ENCODE measurements around the gene MIX23.
A peak's percentile ranks its signal among the peaks of the same experiment; 100 is the strongest.
"Not testable (repeated sequence)": the region's sequence is repeated elsewhere in the genome, so short reads cannot be mapped to it uniquely, and the experiment has no call there.

The MIX23 gene

DNA sequence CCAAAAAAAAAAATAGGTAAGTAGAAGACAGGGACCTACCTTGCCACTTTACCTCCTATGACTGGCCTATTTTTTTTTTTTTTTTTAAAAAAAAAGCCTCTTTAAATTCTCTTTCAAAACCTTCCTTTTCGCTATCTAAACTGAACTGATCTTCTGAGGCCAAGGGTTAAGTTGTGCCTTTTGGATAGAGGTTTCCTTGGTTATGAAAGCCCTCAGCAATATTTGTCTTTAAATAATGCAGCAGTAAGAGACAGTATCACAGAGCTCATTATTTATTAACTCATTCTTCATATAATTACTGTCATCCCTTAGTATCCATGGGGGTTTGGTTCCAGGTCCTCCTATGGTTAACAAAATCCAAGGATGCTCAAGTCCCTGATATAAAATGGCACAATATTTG is 9.0 kb downstream of the MIX23 start:
- Histone ChIP-seq H3K27me3 (ENCODE audit: control insufficient read depth in 2 of 2, insufficient read depth in 2 of 2, low read length in 2 of 2) (no peaks in the 10 kb centered on the region), H3K4me3 (ENCODE audit: low read length in 2 of 2) (no peak overlapping the region), H3K4me1 (ENCODE audit: control insufficient read depth in 2 of 2, insufficient read depth in 2 of 2, low read length in 2 of 2) (peaks cover 0 to 4% of the 10 kb centered on the region in 2 donors), H3K9ac (ENCODE audit: low read depth in 1 of 2, low read length in 2 of 2) (no peak overlapping the region), H3K9me3 (ENCODE audit: control insufficient read depth in 2 of 2, low read length in 2 of 2) (no peaks in the 10 kb centered on the region), H3K27ac (ENCODE audit: low read depth in 2 of 2, low read length in 2 of 2) (no peak overlapping the region), H3K36me3 (ENCODE audit: control insufficient read depth in 2 of 2, insufficient read depth in 2 of 2, low read length in 2 of 2) (peaks cover 0 to 5% of the 10 kb centered on the region in 2 donors)

DNA sequence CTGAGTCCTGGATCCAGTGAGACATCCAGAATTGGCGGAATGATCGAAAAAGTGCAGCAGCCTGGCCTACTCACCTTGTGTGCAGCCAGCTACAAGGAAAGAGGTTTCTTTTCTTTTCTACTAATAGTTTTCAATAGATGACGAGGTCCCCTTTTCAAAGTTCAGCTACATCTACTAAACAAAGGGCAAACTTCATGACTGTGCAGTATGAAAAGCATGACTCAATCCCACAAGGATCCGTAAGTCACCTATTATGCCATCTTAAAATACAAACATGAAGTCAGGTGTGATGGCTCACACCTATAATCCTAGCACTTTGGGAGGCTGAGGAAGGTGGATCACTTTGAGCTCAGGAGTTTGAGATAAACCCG is 16.7 kb downstream of the MIX23 start:
- no peak overlapping the region for H3K9ac ChIP-seq (ENCODE audit: low read depth in 1 of 2, low read length in 2 of 2)
- H3K36me3 ChIP-seq (ENCODE audit: control insufficient read depth in 2 of 2, insufficient read depth in 2 of 2, low read length in 2 of 2): peaks cover 3 to 12% of the 10 kb centered on the region in 2 donors
- H3K27me3 ChIP-seq (ENCODE audit: control insufficient read depth in 2 of 2, insufficient read depth in 2 of 2, low read length in 2 of 2): no peaks in the 10 kb centered on the region
- peak overlapping the region; percentile 70 to 80 for H3K27ac ChIP-seq (ENCODE audit: low read depth in 2 of 2, low read length in 2 of 2)
- no peak overlapping the region for H3K4me3 ChIP-seq (ENCODE audit: low read length in 2 of 2)
- H3K9me3 ChIP-seq (ENCODE audit: control insufficient read depth in 2 of 2, low read length in 2 of 2): no peaks in the 10 kb centered on the region
- H3K4me1 ChIP-seq (ENCODE audit: control insufficient read depth in 2 of 2, insufficient read depth in 2 of 2, low read length in 2 of 2): peaks cover 25 to 51% of the 10 kb centered on the region in 2 donors

DNA sequence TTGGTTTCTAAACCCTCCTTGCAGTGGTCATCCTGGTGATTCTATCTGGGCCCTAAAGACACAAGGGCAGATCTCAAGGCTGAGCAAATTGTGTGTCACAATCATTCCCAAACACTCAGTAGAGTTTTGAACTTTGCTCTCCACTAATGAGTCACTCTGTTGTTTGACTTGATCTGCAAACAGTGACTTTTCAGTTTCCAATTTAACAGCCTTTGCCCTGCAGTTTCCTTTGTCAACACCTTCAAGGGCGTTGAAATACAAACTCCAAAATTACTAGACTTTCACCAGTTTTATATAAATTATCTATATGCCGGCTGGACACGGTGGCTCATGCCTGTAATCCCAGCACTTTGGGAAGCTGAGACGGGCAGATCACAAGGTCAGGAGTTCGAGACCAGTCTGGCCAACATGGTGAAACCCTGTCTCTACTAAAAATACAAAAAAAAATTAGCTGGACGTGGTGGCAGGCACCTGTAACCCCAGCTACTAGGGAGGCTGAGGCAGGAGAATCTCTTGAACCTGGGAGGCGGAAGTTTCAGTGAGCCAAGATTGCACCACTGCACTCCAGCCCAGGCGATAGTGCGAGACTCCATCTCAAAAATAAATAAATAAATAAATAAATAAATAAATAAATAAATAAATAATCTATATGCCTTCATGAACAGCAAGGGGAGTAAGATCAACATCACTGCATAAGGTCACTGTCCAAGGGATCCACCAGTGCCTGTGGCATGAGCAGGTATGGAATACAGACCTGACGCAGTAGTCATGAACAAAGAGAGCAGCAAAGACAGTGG is 17.3 kb downstream of the MIX23 start:
- H3K36me3 ChIP-seq (ENCODE audit: control insufficient read depth in 2 of 2, insufficient read depth in 2 of 2, low read length in 2 of 2): peaks cover 3 to 12% of the 10 kb centered on the region in 2 donors
- H3K9ac ChIP-seq (ENCODE audit: low read depth in 1 of 2, low read length in 2 of 2): peak overlapping the region in 1 of 2 donors; percentile 9
- H3K9me3 ChIP-seq (ENCODE audit: control insufficient read depth in 2 of 2, low read length in 2 of 2); H3K4me3 ChIP-seq (ENCODE audit: low read length in 2 of 2); H3K27me3 ChIP-seq (ENCODE audit: control insufficient read depth in 2 of 2, insufficient read depth in 2 of 2, low read length in 2 of 2): not testable (repeated sequence)
- H3K4me1 ChIP-seq (ENCODE audit: control insufficient read depth in 2 of 2, insufficient read depth in 2 of 2, low read length in 2 of 2): peaks cover 25 to 52% of the 10 kb centered on the region in 2 donors
- H3K27ac ChIP-seq (ENCODE audit: low read depth in 2 of 2, low read length in 2 of 2): peak overlapping the region; percentile 78 to 80

DNA sequence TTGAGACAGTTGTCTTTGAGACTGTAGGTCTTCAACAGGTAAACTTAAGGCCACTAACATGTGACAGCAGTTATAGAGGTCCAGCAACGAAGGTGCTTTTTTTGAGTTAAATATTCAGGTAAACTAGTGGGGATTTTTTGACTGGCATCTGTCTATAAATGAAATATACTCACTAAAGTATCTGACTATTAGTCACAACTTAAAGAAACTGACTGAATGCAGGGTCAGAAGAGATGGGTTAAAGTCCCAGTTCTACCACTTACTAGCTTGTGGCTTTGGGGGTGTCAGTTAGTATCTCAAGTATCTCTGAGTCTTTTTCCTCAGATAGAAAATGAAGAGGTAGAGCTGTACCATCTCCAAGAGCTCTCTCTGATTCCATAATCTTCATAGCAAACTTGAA is 18.0 kb downstream of the MIX23 start:
- Histone ChIP-seq H3K4me1 (ENCODE audit: control insufficient read depth in 2 of 2, insufficient read depth in 2 of 2, low read length in 2 of 2) (peaks cover 25 to 52% of the 10 kb centered on the region in 2 donors), H3K27ac (ENCODE audit: low read depth in 2 of 2, low read length in 2 of 2) (peak overlapping the region; percentile 78 to 79), H3K9ac (ENCODE audit: low read depth in 1 of 2, low read length in 2 of 2) (peak overlapping the region in 1 of 2 donors; percentile 9), H3K4me3 (ENCODE audit: low read length in 2 of 2) (no peak overlapping the region), H3K36me3 (ENCODE audit: control insufficient read depth in 2 of 2, insufficient read depth in 2 of 2, low read length in 2 of 2) (peaks cover 3 to 12% of the 10 kb centered on the region in 2 donors), H3K9me3 (ENCODE audit: control insufficient read depth in 2 of 2, low read length in 2 of 2) (no peaks in the 10 kb centered on the region), H3K27me3 (ENCODE audit: control insufficient read depth in 2 of 2, insufficient read depth in 2 of 2, low read length in 2 of 2) (no peaks in the 10 kb centered on the region)

DNA sequence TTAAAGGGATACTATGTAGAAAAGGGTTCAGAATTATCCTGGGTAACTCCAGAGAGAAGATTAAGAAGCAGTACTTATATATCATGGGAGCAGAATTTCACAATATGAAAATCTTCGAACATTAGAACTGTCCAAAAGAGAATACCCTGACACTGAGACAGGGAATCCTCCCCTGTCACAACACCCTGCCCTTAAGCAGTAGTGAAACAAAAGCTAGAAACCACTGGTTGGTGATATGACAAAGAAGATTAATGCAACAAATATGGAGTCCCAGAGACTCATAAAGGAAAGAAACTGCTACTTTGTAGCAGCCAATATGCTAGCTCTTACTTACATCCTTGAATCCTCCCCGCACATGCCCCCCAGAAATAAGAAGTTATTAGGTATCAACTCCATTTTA is 18.5 kb downstream of the MIX23 start:
- H3K36me3 ChIP-seq (ENCODE audit: control insufficient read depth in 2 of 2, insufficient read depth in 2 of 2, low read length in 2 of 2): peaks cover 3 to 8% of the 10 kb centered on the region in 2 donors
- H3K4me1 ChIP-seq (ENCODE audit: control insufficient read depth in 2 of 2, insufficient read depth in 2 of 2, low read length in 2 of 2): peaks cover 25 to 52% of the 10 kb centered on the region in 2 donors
- H3K9me3 ChIP-seq (ENCODE audit: control insufficient read depth in 2 of 2, low read length in 2 of 2): no peaks in the 10 kb centered on the region
- no peak overlapping the region for H3K4me3 ChIP-seq (ENCODE audit: low read length in 2 of 2)
- H3K27me3 ChIP-seq (ENCODE audit: control insufficient read depth in 2 of 2, insufficient read depth in 2 of 2, low read length in 2 of 2): no peaks in the 10 kb centered on the region
- H3K9ac ChIP-seq (ENCODE audit: low read depth in 1 of 2, low read length in 2 of 2): no peak overlapping the region
- peak overlapping the region in 1 of 2 donors; percentile 79 for H3K27ac ChIP-seq (ENCODE audit: low read depth in 2 of 2, low read length in 2 of 2)

DNA sequence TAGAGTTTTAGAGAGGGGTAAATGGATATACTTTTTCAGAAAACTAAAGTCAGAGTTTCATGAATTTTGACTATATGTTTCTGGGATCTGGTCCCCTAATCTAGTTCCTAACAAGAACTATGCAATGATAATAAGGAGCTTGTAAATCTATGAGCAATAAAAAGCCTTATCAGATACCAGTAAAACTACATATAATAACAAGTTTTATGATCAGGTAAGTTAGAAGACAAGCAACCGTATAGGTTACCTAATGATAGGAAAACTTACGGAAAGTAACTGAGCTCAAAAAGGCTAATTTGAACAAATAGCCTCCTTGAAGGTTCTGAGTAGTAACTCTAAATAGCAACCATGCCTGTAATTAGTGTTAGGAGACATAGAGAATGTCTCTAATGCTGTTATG is 21.0 kb downstream of the MIX23 start:
- Histone ChIP-seq H3K4me1 (ENCODE audit: control insufficient read depth in 2 of 2, insufficient read depth in 2 of 2, low read length in 2 of 2) (peaks cover 21 to 44% of the 10 kb centered on the region in 2 donors), H3K27ac (ENCODE audit: low read depth in 2 of 2, low read length in 2 of 2) (peak overlapping the region; percentile 60 to 74), H3K36me3 (ENCODE audit: control insufficient read depth in 2 of 2, insufficient read depth in 2 of 2, low read length in 2 of 2) (peaks cover 5 to 7% of the 10 kb centered on the region in 2 donors), H3K4me3 (ENCODE audit: low read length in 2 of 2) (peak overlapping the region in 1 of 2 donors; percentile 9), H3K9me3 (ENCODE audit: control insufficient read depth in 2 of 2, low read length in 2 of 2) (no peaks in the 10 kb centered on the region), H3K27me3 (ENCODE audit: control insufficient read depth in 2 of 2, insufficient read depth in 2 of 2, low read length in 2 of 2) (no peaks in the 10 kb centered on the region), H3K9ac (ENCODE audit: low read depth in 1 of 2, low read length in 2 of 2) (no peak overlapping the region)

DNA sequence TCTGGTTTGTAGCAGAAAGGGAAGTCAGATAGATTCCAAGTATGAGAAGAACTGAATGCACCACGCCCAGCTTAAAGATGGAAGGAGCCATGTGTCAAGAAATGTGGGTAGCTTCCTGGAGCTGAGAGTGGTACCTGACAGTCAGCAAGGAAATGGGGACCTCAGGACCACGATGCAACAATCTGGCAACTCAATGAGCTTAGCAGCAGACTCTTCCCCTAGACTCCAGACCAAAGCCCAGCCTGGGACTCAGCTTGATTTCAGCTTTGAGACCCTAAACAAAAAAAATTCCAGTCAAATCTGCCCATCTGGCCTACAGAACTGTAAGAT is 24.4 kb downstream of the MIX23 start:
- H3K9ac ChIP-seq (ENCODE audit: low read depth in 1 of 2, low read length in 2 of 2): no peak overlapping the region
- H3K9me3 ChIP-seq (ENCODE audit: control insufficient read depth in 2 of 2, low read length in 2 of 2): no peaks in the 10 kb centered on the region
- no peaks in the 10 kb centered on the region for H3K27me3 ChIP-seq (ENCODE audit: control insufficient read depth in 2 of 2, insufficient read depth in 2 of 2, low read length in 2 of 2)
- peaks cover under 1 to 2% of the 10 kb centered on the region in 2 donors for H3K36me3 ChIP-seq (ENCODE audit: control insufficient read depth in 2 of 2, insufficient read depth in 2 of 2, low read length in 2 of 2)
- peaks cover 12 to 23% of the 10 kb centered on the region in 2 donors for H3K4me1 ChIP-seq (ENCODE audit: control insufficient read depth in 2 of 2, insufficient read depth in 2 of 2, low read length in 2 of 2)
- H3K27ac ChIP-seq (ENCODE audit: low read depth in 2 of 2, low read length in 2 of 2): no peak overlapping the region
- H3K4me3 ChIP-seq (ENCODE audit: low read length in 2 of 2): no peak overlapping the region

DNA sequence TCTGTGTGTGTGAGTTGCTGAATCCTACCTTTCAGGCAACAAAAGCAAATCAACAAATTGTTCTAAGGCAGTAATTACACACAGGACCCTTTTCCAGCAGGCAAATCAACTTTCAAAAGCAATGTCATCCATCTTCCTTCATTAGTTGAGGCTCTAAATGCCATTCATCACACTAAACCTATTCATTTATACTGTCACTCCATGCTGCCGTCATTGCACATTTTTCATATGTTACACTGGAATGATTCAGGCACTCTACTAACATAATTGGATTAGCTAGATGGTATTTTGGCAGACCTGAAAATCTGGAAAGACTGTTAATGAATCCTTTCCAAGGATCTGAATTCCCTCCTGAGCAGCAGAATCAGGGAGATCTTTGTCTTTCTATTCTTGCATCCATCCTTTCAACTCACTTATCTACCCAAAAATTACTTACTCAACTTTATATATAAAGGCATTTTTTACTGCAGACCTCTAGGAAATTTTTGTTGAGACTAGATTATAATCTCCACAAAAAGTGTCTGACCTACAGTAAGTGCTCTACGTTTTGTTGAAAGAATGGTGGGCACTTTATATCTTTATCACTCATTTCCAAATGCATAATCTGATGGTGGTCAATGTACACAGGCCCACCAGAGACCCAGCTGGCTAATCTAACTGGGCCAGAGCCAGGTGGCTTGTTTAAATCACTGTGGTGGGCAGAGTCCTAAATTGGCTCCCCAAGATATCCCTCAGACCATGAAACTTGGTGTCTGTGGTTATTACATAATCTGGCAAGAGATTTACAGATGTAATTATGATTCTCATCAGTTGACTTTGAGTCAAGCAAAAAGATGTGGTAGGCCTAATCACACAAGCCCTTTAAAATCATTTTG is 25.0 kb downstream of the MIX23 start:
- H3K36me3 ChIP-seq (ENCODE audit: control insufficient read depth in 2 of 2, insufficient read depth in 2 of 2, low read length in 2 of 2): peaks cover 0 to 2% of the 10 kb centered on the region in 2 donors
- peaks cover 8 to 18% of the 10 kb centered on the region in 2 donors for H3K4me1 ChIP-seq (ENCODE audit: control insufficient read depth in 2 of 2, insufficient read depth in 2 of 2, low read length in 2 of 2)
- H3K27ac ChIP-seq (ENCODE audit: low read depth in 2 of 2, low read length in 2 of 2): no peak overlapping the region
- no peak overlapping the region for H3K4me3 ChIP-seq (ENCODE audit: low read length in 2 of 2)
- H3K9me3 ChIP-seq (ENCODE audit: control insufficient read depth in 2 of 2, low read length in 2 of 2): no peaks in the 10 kb centered on the region
- H3K9ac ChIP-seq (ENCODE audit: low read depth in 1 of 2, low read length in 2 of 2): no peak overlapping the region
- H3K27me3 ChIP-seq (ENCODE audit: control insufficient read depth in 2 of 2, insufficient read depth in 2 of 2, low read length in 2 of 2): no peaks in the 10 kb centered on the region

DNA sequence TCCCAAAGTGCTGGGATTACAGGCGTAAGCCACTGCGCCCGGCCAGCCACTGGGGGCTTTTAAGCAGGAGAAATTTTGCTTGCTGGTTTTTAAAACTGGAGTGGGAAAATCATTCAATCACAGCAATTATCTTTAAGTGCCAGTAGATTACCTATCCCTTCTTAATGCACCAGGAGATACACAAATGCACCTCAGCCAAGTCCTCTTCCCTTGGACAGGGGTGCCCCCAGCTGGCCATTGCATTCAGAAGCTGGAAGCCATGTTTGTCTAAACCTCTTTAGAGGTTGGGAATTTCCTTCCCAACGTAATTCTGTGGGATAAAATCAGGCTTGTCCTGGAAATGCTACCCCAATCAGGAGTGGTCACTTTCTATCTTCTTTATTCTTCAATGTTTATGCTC is 26.6 kb downstream of the MIX23 start:
- no peak overlapping the region for H3K27ac ChIP-seq (ENCODE audit: low read depth in 2 of 2, low read length in 2 of 2)
- H3K4me1 ChIP-seq (ENCODE audit: control insufficient read depth in 2 of 2, insufficient read depth in 2 of 2, low read length in 2 of 2): peaks cover under 1 to 6% of the 10 kb centered on the region in 2 donors
- no peak overlapping the region for H3K9ac ChIP-seq (ENCODE audit: low read depth in 1 of 2, low read length in 2 of 2)
- H3K27me3 ChIP-seq (ENCODE audit: control insufficient read depth in 2 of 2, insufficient read depth in 2 of 2, low read length in 2 of 2): no peaks in the 10 kb centered on the region
- H3K9me3 ChIP-seq (ENCODE audit: control insufficient read depth in 2 of 2, low read length in 2 of 2): no peaks in the 10 kb centered on the region
- H3K36me3 ChIP-seq (ENCODE audit: control insufficient read depth in 2 of 2, insufficient read depth in 2 of 2, low read length in 2 of 2): peaks cover 0 to 2% of the 10 kb centered on the region in 2 donors
- H3K4me3 ChIP-seq (ENCODE audit: low read length in 2 of 2): no peak overlapping the region

DNA sequence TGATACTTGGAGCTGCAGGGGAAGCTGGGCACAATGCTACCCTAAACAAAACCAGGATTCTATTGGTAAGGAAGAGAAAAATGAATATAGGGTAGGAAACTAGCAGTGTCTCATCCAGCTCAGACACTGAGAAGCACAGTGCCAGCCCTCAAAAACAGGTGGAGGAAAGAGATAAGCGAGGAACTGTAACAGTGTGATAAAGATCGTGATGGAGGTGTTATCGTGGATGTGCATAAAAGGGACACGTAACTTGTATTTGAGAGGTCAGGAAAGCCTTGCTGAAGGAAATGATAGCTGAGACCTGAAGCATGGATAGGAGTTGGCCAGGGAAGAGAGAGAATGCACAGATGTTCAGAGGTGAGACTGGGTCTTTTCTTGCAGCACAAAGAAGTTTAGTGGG is 27.4 kb downstream of the MIX23 start:
- no peak overlapping the region for H3K4me3 ChIP-seq (ENCODE audit: low read length in 2 of 2)
- H3K27me3 ChIP-seq (ENCODE audit: control insufficient read depth in 2 of 2, insufficient read depth in 2 of 2, low read length in 2 of 2): no peaks in the 10 kb centered on the region
- H3K27ac ChIP-seq (ENCODE audit: low read depth in 2 of 2, low read length in 2 of 2): no peak overlapping the region
- peaks cover 0 to 2% of the 10 kb centered on the region in 2 donors for H3K36me3 ChIP-seq (ENCODE audit: control insufficient read depth in 2 of 2, insufficient read depth in 2 of 2, low read length in 2 of 2)
- H3K4me1 ChIP-seq (ENCODE audit: control insufficient read depth in 2 of 2, insufficient read depth in 2 of 2, low read length in 2 of 2): no peaks in the 10 kb centered on the region
- H3K9me3 ChIP-seq (ENCODE audit: control insufficient read depth in 2 of 2, low read length in 2 of 2): no peaks in the 10 kb centered on the region
- no peak overlapping the region for H3K9ac ChIP-seq (ENCODE audit: low read depth in 1 of 2, low read length in 2 of 2)
